Left kidney (tissue), 2 donors: ENCODE results near the gene SNX25. TPM values are rescaled to one million over a fixed set of nuclear protein-coding genes. Genes with fewer than 3 reads are reported as not detected.

Source experiments
- DNase-seq: peaks from one replicate; pipeline ENCODE4 v3.0.0-alpha.2; 2013
- polyA plus RNA-seq: library from polyadenylated mRNA; unstranded; fragments of 120-200 nt; gene quantifications from one replicate; pipeline ENCODE4 v1.2.1, GENCODE V29; 2013; ENCODE audit not compliant: insufficient read length

Gene SNX25
- polyA plus RNA-seq, 1 donor, result 26.0 TPM

GRCh38 chr4:185379326-185380295, 170.2 kb downstream of the SNX25 start:
- DNase-seq, result no peak

DNA sequence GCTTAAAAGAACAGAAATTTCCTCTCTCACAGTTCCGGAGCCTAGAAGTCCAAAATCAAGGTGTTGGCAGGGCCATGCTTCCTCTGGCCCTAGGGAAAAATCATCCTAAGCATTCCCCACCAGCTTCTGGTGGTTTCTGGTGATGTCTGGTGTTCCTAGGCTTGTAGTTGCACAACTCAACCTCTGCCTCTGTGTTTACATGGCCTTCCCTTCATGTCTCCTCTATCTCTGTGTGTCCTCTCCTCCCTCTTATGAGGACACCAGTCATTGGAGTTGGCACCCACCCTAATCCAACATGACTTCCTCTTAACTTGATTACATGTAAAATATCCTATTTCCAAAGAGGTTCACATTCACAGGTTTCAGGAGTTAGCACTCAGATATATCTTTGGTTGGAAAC, 170.9 kb downstream of the SNX25 start:
- DNase-seq, result no peak

- DNase-seq, result no peak
Observed at GRCh38 chr4:185381288-185382196, 172.1 kb downstream of the SNX25 start.

DNA sequence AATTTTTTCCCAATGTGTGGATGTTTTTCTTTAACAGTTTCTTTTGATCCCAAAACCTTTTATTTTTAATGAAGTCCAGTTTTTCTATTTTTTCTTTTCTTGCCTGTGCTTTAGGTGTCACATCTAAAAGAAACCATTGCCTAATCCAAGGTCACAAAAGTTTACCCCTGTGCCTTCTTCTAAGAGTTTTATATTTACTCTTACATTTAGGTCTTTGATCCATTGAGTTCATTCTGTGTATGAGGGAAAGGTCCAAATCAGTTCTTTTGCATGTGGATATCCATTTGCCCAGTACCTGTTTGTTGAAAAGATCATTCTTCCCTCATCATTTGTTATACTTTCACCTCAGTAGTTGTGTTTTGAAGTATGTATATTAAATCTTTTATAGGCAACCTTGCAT, 173.4 kb downstream of the SNX25 start:
- DNase-seq, result no peak

DNA sequence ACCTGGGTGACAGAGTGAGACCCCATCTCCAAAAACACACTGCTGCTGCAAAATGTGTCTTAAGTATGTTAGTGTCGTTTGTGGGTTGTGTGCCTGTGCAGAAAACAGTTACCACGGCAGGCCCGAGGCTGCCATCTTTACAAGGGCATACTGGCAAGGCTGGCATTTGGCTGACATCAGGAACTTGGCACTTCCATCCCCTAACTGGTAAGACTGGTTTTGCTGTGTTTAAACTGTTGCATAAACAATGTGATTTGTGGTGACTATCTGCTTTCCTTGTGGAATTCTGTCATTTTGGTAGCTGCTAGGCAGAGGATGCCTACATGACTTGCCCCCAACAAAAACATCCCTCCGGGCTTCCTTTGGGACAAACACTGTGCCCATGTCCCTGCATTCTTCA, 174.1 kb downstream of the SNX25 start:
- no peak for DNase-seq

DNA sequence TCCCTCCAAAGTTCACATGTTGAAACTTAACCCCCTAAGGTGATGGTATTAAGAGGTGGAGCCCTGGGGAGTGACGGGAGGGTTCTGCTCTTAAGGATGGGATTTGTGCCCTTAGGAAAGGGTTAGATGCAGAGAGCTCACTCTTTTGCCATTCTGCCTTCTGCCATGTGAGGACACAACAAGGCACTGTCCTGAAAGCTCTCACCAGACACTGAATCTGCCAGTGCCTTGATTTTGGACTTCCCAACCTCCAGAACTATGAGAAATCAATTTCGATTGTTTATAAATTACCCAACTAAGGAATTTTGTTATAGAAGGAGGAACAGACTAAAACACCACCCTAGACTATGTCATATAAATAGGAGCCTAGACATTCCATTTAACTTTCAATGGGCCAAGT, 174.7 kb downstream of the SNX25 start:
- DNase-seq, result no peak

DNA sequence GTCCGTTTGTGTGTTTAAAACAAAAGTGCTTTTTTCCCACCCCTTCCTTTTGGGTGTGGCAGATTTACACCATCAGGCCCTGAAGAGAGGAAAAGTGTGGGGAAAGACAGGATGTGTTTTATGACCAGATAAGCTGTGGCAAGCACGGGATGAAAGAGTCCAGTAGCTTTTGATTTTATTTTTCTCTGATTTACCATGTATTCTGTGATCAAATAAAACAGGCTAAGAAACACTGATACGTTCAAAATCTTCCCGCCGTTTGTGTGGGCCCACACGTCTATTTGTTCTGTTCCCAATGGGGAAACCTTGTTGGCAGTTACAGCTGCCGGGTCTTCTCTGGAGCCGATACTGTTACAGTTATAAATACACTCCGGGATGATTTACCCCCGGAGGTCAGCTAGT, 175.5 kb downstream of the SNX25 start:
- DNase-seq, result peak; percentile 49

DNA sequence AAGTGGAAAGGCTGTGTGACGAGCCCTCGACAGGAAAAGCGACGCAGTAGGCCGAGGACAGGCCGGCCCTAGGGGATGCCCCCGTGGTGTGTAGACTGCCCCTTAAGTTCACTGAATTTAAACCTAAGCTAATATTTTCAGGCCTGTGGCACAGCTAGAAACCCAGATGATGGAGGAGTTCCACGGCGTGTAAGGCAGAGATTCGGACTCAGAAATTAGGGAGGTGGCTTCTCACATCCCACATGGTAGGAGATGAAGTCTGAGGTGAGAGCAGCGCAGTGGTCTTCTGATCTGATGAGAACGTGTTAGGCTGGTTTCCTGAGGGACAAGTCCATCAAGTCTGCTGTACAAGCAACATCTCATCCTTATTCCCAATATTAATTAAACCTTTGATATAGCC, 178.6 kb downstream of the SNX25 start:
- DNase-seq, result no peak

DNA sequence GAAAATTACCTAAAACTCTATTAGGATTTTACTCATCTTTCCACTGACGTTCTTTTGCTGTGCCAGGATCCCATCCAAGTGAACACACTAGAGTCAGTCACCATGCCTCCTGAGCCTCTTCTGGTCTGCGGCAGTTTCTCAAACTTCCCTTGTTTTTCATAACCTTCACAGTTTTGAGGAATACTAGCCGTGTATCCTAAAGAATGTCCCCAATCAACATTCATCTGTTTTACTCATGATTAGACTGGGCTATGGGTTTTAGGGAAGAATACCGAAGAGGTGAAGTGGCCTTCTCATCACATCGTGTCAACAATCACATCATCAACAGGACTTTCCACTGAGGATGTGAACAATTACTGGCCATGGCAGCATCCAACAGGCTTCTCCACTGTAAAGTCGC, 181.5 kb downstream of the SNX25 start:
- no peak for DNase-seq

GRCh38 chr4:185392156-185392555, 182.8 kb downstream of the SNX25 start:
- DNase-seq, result no peak

DNA sequence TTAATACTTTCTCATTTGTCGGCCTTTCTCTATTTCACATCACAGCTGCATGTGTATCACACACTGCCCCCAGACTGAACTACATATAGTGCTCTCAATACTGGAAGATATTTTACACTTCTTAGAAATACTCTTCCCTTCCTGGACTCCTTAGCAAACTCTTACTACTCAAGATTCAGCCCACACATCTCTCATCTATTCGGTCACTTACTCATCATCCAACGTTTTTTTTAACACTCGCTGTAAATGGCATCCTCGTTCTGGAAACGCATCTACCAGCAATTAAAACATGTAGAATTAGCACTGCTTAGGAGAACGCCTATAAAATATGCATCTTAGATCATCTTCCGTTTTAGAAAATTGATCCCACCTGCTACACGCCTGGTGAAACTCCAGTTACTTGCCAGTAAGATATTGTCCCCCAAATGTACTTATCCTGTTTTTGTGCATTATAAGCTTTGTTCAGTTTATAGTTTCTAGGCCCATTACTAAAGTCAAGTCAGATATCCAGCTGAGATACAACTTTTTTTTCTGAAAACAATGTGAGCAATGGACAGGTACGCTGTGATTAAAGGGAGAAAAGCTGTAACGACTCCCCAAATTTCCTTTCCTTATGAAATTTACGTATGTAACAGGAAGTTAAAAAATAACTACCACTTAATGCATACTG, 185.3 kb downstream of the SNX25 start:
- DNase-seq, result no peak

- peak; percentile 87 for DNase-seq
Observed at GRCh38 chr4:185395238-185395955, 186.0 kb downstream of the SNX25 start, which contains the start of gene LRP2BP. Gene LRP2BP (minus strand): TSS chr4:185395924. CDS start chr4:185378186, 17,738 bp downstream.

- peak; percentile 97 for DNase-seq
Observed at GRCh38 chr4:185395956-185396723, 186.7 kb downstream of the SNX25 start.

DNA sequence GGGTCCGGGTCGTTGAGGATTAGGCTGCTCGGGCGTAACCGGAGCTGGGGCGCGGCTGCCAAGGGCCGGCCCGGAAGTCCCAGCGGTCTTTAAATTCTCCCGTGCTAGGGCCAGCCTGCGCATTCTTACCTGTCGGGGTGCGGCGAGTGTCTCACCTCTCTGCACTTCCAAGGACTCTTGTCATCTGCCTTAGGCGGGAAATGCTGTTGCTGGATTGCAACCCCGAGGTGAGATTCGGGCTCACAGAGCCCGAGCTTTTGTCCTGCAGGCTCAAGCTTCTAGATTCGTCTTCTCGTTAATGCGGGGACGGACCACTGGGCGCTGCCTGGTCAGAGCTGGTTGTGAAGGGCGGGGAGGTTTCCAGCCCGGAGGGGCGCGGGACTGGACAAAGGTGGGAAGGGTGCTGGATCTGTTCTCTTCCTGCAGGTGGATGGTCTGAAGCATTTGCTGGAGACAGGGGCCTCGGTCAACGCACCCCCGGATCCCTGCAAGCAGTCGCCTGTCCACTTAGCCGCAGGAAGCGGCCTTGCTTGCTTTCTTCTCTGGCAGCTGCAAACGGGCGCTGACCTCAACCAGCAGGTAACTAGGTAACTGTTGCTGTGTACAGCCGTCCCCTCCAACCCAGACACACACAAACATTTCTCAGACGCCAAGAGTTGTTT, 187.5 kb downstream of the SNX25 start, which contains the start of gene ANKRD37:
Gene ANKRD37, plus strand, starts transcription at position 118 of the 662 bp plus-strand sequence. Its CDS starts 83 bp downstream, at position 201.
- DNase-seq, result peak; percentile 72

- DNase-seq, result no peak
Observed at GRCh38 chr4:185398618-185399017, 189.2 kb downstream of the SNX25 start.

GRCh38 chr4:185399466-185399865, 190.1 kb downstream of the SNX25 start:
- DNase-seq, result no peak

DNA sequence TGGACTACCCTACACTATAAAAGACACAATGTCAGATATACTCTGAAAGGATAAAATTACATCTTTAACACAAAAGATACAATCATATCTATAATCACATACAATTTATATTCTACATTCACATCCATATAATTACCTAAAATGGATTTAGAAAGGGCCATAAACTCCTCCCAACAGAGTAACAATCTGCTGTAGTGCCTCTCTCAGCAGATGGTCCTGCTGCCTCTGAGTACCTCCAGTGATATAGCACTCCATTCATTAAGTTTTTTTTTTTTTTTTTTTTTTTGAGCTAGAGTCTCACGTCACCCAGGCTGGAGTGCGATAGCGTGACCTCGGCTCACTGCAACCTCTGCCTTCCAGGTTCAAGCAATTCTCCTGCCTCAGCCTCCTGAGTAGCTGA, 194.6 kb downstream of the SNX25 start:
- DNase-seq, result no peak

DNA sequence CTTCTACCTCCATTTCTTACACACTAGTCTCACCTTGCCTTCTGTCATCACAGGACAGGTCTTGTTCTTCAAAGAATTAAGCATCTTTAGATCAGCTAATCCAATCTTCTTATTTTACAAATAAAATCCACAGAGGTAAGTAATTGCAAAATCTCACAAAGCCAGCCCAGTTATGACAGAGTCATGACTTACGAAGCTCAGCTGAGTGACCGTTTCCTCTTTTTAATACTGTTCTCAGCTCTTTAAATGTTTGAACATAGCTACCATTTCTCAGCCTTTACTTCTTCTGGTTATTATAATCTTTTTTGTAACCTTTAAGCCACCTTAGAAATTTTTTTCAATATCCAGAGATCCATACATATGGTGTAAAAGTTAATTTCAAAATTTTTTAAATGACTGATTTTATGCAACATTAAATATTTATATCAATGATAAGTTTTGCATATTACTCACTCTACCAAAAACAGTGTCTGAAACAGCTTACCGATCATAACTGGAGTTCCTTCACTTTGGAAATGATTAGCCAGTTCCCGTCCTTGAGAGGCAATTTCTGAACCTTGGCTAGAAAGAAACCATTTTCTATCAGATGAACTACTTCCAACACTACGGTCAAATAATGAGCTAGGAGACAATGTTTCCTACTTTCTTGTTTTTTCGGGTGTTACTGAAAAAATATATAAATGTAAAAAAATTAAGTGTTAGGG, 196.1 kb downstream of the SNX25 start:
- DNase-seq, result no peak

DNA sequence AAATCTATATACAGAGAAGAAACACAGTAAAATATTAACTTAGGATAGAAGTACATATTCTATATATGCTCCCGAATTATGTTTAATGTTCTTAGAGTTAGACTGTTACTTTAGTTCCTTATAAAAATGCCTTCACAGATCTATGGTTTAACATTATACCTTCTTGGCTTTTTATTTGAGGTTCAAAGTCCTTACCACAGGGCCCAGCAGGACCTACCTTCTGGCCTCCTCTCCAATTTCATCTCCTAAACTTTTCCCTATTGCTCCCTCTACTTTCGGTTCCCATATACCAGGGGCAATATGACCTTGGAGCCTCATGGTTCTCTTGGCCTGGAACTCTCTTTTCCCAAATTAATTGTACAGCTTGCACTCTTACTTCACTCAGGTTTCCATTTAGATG, 199.0 kb downstream of the SNX25 start:
- DNase-seq, result no peak
